ENCODE measurements around the gene MAP4.
"Not testable (repeated sequence)": the region's sequence is repeated elsewhere in the genome, so short reads cannot be mapped to it uniquely, and the experiment has no call there.

Gene MAP4

GRCh38 chr3:47850564-47851410, 165.4 kb downstream of the MAP4 start:
- no peak overlapping the region for H3K4me3 Mint-ChIP-seq
- no peaks in the 10 kb centered on the region for H3K9me3 Mint-ChIP-seq
- no peaks in the 10 kb centered on the region for H3K4me1 Mint-ChIP-seq (ENCODE audit: low read depth)
- intact Hi-C loops (cut with micrococcal nuclease) = no loop called here
- no peak overlapping the region for H3K27ac Mint-ChIP-seq
- peaks cover 100% of the 10 kb centered on the region for H3K36me3 Mint-ChIP-seq (ENCODE audit: low read depth)
- no peaks in the 10 kb centered on the region for H3K27me3 Mint-ChIP-seq

GRCh38 chr3:47849699-47850563, 166.3 kb downstream of the MAP4 start:
- no peaks in the 10 kb centered on the region for H3K27me3 Mint-ChIP-seq
- H3K4me3 Mint-ChIP-seq = no peak overlapping the region
- no peak overlapping the region for H3K27ac Mint-ChIP-seq
- peaks cover 100% of the 10 kb centered on the region for H3K36me3 Mint-ChIP-seq (ENCODE audit: low read depth)
- no peaks in the 10 kb centered on the region for H3K4me1 Mint-ChIP-seq (ENCODE audit: low read depth)
- intact Hi-C loops (cut with micrococcal nuclease) = no loop called here
- no peaks in the 10 kb centered on the region for H3K9me3 Mint-ChIP-seq

GRCh38 chr3:47849186-47849698, 167.0 kb downstream of the MAP4 start:
- peaks cover 100% of the 10 kb centered on the region for H3K36me3 Mint-ChIP-seq (ENCODE audit: low read depth)
- intact Hi-C loops (cut with micrococcal nuclease) = no loop called here
- no peak overlapping the region for H3K4me3 Mint-ChIP-seq
- H3K27ac Mint-ChIP-seq = no peak overlapping the region
- no peaks in the 10 kb centered on the region for H3K9me3 Mint-ChIP-seq
- H3K27me3 Mint-ChIP-seq = no peaks in the 10 kb centered on the region
- H3K4me1 Mint-ChIP-seq (ENCODE audit: low read depth) = no peaks in the 10 kb centered on the region

GRCh38 chr3:47848599-47849117, 167.6 kb downstream of the MAP4 start:
- Mint-ChIP-seq H3K4me3 (no peak overlapping the region), H3K27ac (no peak overlapping the region), H3K4me1 (ENCODE audit: low read depth) (no peaks in the 10 kb centered on the region), H3K9me3 (no peaks in the 10 kb centered on the region), H3K36me3 (ENCODE audit: low read depth) (peaks cover 100% of the 10 kb centered on the region), H3K27me3 (no peaks in the 10 kb centered on the region)
- intact Hi-C loops (cut with micrococcal nuclease) = no loop called here

- no peak overlapping the region for H3K27ac Mint-ChIP-seq
These were observed 168.3 kb downstream of the MAP4 start for GRCh38 chr3:47847801-47848518.

GRCh38 chr3:47847260-47847659, 169.0 kb downstream of the MAP4 start:
- intact Hi-C loops (cut with micrococcal nuclease) = no loop called here
- Mint-ChIP-seq H3K36me3 (ENCODE audit: low read depth) (peaks cover 100% of the 10 kb centered on the region), H3K4me1 (ENCODE audit: low read depth) (no peaks in the 10 kb centered on the region), H3K4me3 (no peak overlapping the region), H3K27ac (no peak overlapping the region), H3K27me3 (no peaks in the 10 kb centered on the region), H3K9me3 (no peaks in the 10 kb centered on the region)

More at GRCh38 chr3:47847801-47848518, 168.3 kb downstream of the MAP4 start:
- Mint-ChIP-seq H3K9me3 (no peaks in the 10 kb centered on the region), H3K4me1 (ENCODE audit: low read depth) (no peaks in the 10 kb centered on the region), H3K36me3 (ENCODE audit: low read depth) (peaks cover 100% of the 10 kb centered on the region), H3K4me3 (no peak overlapping the region), H3K27me3 (no peaks in the 10 kb centered on the region)
- intact Hi-C loops (cut with micrococcal nuclease) = no loop called here

GRCh38 chr3:47846880-47847248, 169.4 kb downstream of the MAP4 start:
- Mint-ChIP-seq H3K9me3 (no peaks in the 10 kb centered on the region), H3K4me3 (no peak overlapping the region), H3K27me3 (no peaks in the 10 kb centered on the region), H3K27ac (no peak overlapping the region), H3K36me3 (ENCODE audit: low read depth) (peaks cover 100% of the 10 kb centered on the region), H3K4me1 (ENCODE audit: low read depth) (no peaks in the 10 kb centered on the region)
- intact Hi-C loops (cut with micrococcal nuclease) = no loop called here

GRCh38 chr3:47846186-47846879, 169.9 kb downstream of the MAP4 start:
- Mint-ChIP-seq H3K27ac (no peak overlapping the region), H3K9me3 (no peaks in the 10 kb centered on the region), H3K4me3 (no peak overlapping the region), H3K36me3 (ENCODE audit: low read depth) (peaks cover 100% of the 10 kb centered on the region), H3K27me3 (no peaks in the 10 kb centered on the region), H3K4me1 (ENCODE audit: low read depth) (no peaks in the 10 kb centered on the region)
- intact Hi-C loops (cut with micrococcal nuclease) = no loop called here

GRCh38 chr3:47841786-47842349, 174.3 kb downstream of the MAP4 start:
- peaks cover 96% of the 10 kb centered on the region for H3K36me3 Mint-ChIP-seq (ENCODE audit: low read depth)
- no peaks in the 10 kb centered on the region for H3K9me3 Mint-ChIP-seq
- H3K4me1 Mint-ChIP-seq (ENCODE audit: low read depth) = no peaks in the 10 kb centered on the region
- intact Hi-C loops (cut with micrococcal nuclease) = no loop called here
- H3K27ac Mint-ChIP-seq = no peak overlapping the region
- no peaks in the 10 kb centered on the region for H3K27me3 Mint-ChIP-seq
- H3K4me3 Mint-ChIP-seq = no peak overlapping the region

GRCh38 chr3:47838503-47838902, 177.7 kb downstream of the MAP4 start:
- H3K4me3 Mint-ChIP-seq = no peak overlapping the region
- peaks cover 96% of the 10 kb centered on the region for H3K36me3 Mint-ChIP-seq (ENCODE audit: low read depth)
- H3K27me3 Mint-ChIP-seq = no peaks in the 10 kb centered on the region
- no peak overlapping the region for H3K27ac Mint-ChIP-seq
- H3K4me1 Mint-ChIP-seq (ENCODE audit: low read depth) = no peaks in the 10 kb centered on the region
- intact Hi-C loops (cut with micrococcal nuclease) = loop anchor here (10.0 kb wide), 1 partner anchor 316 kb away; no protein-coding TSS in a partner anchor
- H3K9me3 Mint-ChIP-seq = no peaks in the 10 kb centered on the region

GRCh38 chr3:47836986-47837385, 179.2 kb downstream of the MAP4 start:
- Mint-ChIP-seq H3K27ac (no peak overlapping the region), H3K27me3 (no peaks in the 10 kb centered on the region), H3K4me1 (ENCODE audit: low read depth) (no peaks in the 10 kb centered on the region), H3K4me3 (no peak overlapping the region), H3K9me3 (no peaks in the 10 kb centered on the region), H3K36me3 (ENCODE audit: low read depth) (peaks cover 96% of the 10 kb centered on the region)
- intact Hi-C loops (cut with micrococcal nuclease) = loop anchor here (10.0 kb wide), 1 partner anchor 318 kb away; no protein-coding TSS in a partner anchor

GRCh38 chr3:47829482-47829881, 186.7 kb downstream of the MAP4 start:
- H3K9me3 Mint-ChIP-seq; H3K27me3 Mint-ChIP-seq; intact Hi-C loops (cut with micrococcal nuclease); H3K27ac Mint-ChIP-seq; H3K4me3 Mint-ChIP-seq: not testable (repeated sequence)
- Mint-ChIP-seq H3K4me1 (ENCODE audit: low read depth) (peaks cover 29% of the 10 kb centered on the region), H3K36me3 (ENCODE audit: low read depth) (peaks cover 88% of the 10 kb centered on the region)

- peaks cover 61% of the 10 kb centered on the region for H3K36me3 Mint-ChIP-seq (ENCODE audit: low read depth)
- intact Hi-C loops (cut with micrococcal nuclease) = loop anchor here (2.0 kb wide), 1 partner anchor 165 kb away; no protein-coding TSS in a partner anchor
- H3K4me1 Mint-ChIP-seq (ENCODE audit: low read depth) = peaks cover 31% of the 10 kb centered on the region
- no peaks in the 10 kb centered on the region for H3K27me3 Mint-ChIP-seq
- H3K27ac Mint-ChIP-seq = peak overlapping the region; percentile 86
- H3K4me3 Mint-ChIP-seq = peak overlapping the region; percentile 86
- no peaks in the 10 kb centered on the region for H3K9me3 Mint-ChIP-seq
These were observed 190.6 kb downstream of the MAP4 start for GRCh38 chr3:47825590-47825989.
